Measurements from ENCODE around the gene C16orf92. TPM values are rescaled to one million over a fixed set of nuclear protein-coding genes. Genes with fewer than 3 reads are reported as not detected.

C16orf92 gene
- total and polyA plus RNA-seq, 2 of the 13 experiments (the other 11 are each of a cell fraction or from before 2014, with no cell fraction given) = not detected

- TF ChIP-seq ARNTL (CRISPR knock-in tag; IDR thresholded peaks at IDR 0.05) (peak; percentile 88), SMYD3 (CRISPR knock-in tag; IDR thresholded peaks at IDR 0.05) (no peak; the same call in none of the 2 replicates), ESRRA (CRISPR knock-in tag; IDR thresholded peaks at IDR 0.05; ENCODE audit: low read depth) (peak; percentile 80; the same call in 1 of the 2 replicates), ZNF703 (CRISPR knock-in tag; IDR thresholded peaks at IDR 0.05; ENCODE audit: borderline replicate concordance) (no peak; the same call in 1 of the 2 replicates), POGK (CRISPR knock-in tag; conservative IDR thresholded peaks at IDR 0.05) (peak; percentile 99), KDM5B (CRISPR knock-in tag; IDR thresholded peaks at IDR 0.05; ENCODE audit: borderline replicate concordance) (peak; percentile 89), IRF2 (CRISPR knock-in tag; IDR thresholded peaks at IDR 0.05) (peak; percentile 74), MED13 (CRISPR knock-in tag; IDR thresholded peaks at IDR 0.05) (no peak), ZNF704 (CRISPR knock-in tag; IDR thresholded peaks at IDR 0.05; ENCODE audit: borderline replicate concordance) (peak; percentile 94; the same call in 1 of the 2 replicates), MXI1 (IDR thresholded peaks at IDR 0.05; ENCODE audit: borderline replicate concordance, low read depth, low read length) (peak; percentile 96), PAWR (CRISPR knock-in tag; IDR thresholded peaks at IDR 0.05; ENCODE audit: borderline replicate concordance) (no peak), ZNF841 (CRISPR knock-in tag; IDR thresholded peaks at IDR 0.05; ENCODE audit: borderline replicate concordance) (no peak), ZBTB39 (CRISPR knock-in tag; IDR thresholded peaks at IDR 0.05) (no peak), SKIL (CRISPR knock-in tag; IDR thresholded peaks at IDR 0.05; ENCODE audit: borderline replicate concordance) (peak; percentile 85), ZNF572 (CRISPR knock-in tag; IDR thresholded peaks at IDR 0.05) (peak; percentile 52; the same call in 1 of the 2 replicates), FOXJ3 (CRISPR knock-in tag; IDR thresholded peaks at IDR 0.05; ENCODE audit: borderline replicate concordance) (no peak), EZH2 (conservative IDR thresholded peaks at IDR 0.05; ENCODE audit: low read depth, low read length) (no peak), BHLHE40 (IDR thresholded peaks at IDR 0.05; ENCODE audit: low read length) (no peak; the same call in 1 of the 2 replicates), CENPT (CRISPR knock-in tag; IDR thresholded peaks at IDR 0.05; ENCODE audit: low read depth) (peak; percentile 89; the same call in 1 of the 2 replicates), ZNF17 (CRISPR knock-in tag; IDR thresholded peaks at IDR 0.05) (no peak), NR2C2 (CRISPR knock-in tag; IDR thresholded peaks at IDR 0.05; ENCODE audit: borderline replicate concordance) (peak; percentile 53; the same call in 1 of the 2 replicates), SP4 (CRISPR knock-in tag; IDR thresholded peaks at IDR 0.05) (peak; percentile 97)
Measured at GRCh38 chr16:29973384-29974246, 49.4 kb upstream of the C16orf92 start, which contains the start of gene TAOK2 (continued).
